ENCODE results near the gene ZNF431.
"Not testable (repeated sequence)": the region's sequence is repeated elsewhere in the genome, so short reads cannot be mapped to it uniquely, and the experiment has no call there.

Gene ZNF431

DNA sequence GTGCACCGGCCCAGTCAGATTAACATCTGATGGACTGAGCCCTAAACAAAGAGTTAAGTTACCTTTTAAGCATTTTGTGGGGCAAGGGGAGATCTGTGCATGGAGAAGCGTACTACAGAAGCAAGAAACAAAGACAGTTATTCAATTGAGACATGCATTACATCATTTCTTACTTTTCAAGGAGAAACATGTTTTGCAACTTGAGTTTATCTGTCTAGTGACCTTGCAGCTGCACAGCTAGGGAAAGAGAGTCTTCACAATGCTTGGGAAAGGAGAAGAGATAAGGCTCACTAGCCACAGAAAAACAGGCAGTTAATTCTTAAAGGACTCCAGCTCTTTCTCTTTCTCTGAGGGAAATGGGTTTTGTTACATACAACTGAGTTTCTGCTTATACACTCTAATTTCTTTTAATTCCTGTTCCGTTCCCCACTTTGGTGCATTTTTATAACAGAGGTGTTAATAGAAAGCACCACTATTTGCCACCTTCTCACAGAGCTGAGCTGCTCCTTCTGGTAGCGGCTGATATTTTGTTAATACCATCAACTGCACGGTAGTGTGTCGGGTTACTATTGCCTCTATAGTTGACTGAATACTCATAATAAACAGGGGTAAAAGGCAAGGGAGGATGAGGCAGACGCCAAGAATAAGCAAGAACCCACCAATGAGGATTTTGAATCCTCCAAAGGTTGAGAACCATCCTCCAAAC lies 55.9 kb downstream of the ZNF431 start:
- Histone ChIP-seq H3K9me3 (no peaks in the 10 kb centered on the region), H3K4me3 (ENCODE audit: low read depth, low read length) (no peak overlapping the region), H3K36me3 (no peaks in the 10 kb centered on the region), H3K27me3 (no peaks in the 10 kb centered on the region), H3K4me1 (no peaks in the 10 kb centered on the region)
- DNase-seq: no peak
- TF ChIP-seq, protein P1, sequence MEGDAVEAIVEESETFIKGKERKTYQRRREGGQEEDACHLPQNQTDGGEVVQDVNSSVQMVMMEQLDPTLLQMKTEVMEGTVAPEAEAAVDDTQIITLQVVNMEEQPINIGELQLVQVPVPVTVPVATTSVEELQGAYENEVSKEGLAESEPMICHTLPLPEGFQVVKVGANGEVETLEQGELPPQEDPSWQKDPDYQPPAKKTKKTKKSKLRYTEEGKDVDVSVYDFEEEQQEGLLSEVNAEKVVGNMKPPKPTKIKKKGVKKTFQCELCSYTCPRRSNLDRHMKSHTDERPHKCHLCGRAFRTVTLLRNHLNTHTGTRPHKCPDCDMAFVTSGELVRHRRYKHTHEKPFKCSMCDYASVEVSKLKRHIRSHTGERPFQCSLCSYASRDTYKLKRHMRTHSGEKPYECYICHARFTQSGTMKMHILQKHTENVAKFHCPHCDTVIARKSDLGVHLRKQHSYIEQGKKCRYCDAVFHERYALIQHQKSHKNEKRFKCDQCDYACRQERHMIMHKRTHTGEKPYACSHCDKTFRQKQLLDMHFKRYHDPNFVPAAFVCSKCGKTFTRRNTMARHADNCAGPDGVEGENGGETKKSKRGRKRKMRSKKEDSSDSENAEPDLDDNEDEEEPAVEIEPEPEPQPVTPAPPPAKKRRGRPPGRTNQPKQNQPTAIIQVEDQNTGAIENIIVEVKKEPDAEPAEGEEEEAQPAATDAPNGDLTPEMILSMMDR (IDR thresholded peaks at IDR 0.05; ENCODE audit: low read depth, low read length): no peak

DNA sequence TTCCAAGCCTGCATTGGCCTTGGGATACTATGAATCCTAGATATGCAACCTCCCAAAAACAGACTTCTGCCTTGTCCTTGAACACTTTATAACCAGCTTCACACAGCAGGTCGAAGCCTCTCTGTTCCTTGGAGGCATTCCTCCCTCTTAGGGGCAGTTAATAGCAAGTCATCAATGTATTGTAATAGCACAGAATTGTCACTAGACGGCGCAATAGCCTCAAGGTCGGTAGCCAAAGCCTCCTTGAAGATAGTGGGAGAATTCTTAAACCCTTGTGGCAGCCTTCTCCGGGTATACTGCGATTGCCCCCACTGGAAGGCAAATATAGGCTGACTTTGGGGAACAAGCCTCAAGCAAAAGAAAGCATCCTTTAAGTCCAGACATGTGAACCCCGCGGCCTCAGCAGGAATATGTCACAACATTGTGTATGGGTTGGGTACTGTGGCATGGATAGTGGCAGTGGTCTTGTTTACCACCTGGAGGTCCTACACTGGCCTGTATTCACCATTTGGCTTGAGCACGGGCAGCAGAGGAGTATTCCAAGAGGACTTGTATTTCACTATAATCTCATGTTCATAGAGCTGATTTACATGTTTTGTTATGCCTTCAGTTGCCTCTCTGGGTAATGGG lies 61.1 kb downstream of the ZNF431 start:
- TF ChIP-seq, protein P1 (IDR thresholded peaks at IDR 0.05; ENCODE audit: low read depth, low read length): peak; percentile 79
- no peaks in the 10 kb centered on the region for H3K36me3 ChIP-seq
- DNase-seq: peak; percentile 12
- H3K4me3 ChIP-seq (ENCODE audit: low read depth, low read length): no peak overlapping the region
- H3K4me1 ChIP-seq: no peaks in the 10 kb centered on the region
- H3K27me3 ChIP-seq: no peaks in the 10 kb centered on the region
- H3K9me3 ChIP-seq: no peaks in the 10 kb centered on the region; the same call in 1 of the 2 replicates

DNA sequence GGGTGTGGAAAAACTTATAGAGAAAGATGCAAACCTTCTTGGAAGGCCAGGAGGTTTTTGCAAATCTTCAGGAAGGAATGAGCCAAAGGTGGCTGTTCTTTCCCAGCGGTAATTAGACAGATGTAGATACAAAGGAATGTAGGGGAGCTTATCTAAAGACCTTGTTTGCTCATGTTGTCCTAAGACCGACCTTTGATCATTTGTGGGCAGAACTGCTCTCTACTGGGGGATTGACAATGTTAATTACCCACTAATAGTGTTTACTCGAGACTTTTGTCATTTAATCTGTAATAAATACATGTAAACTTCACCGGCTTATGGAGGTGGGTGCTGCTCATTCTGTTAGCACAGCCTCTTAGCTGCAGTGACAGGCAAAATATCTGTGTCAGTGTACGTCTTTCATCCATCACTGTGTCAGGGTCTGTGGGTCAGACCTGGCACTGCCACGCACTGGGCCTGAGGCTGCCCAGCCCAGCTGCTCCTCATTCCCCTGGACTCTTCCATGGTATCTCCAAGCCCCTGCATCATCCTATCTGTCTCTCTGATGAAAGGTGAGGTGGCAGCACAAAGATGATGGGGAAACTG lies 68.3 kb downstream of the ZNF431 start:
- H3K27me3 ChIP-seq: no peaks in the 10 kb centered on the region
- no peaks in the 10 kb centered on the region for H3K4me1 ChIP-seq
- H3K4me3 ChIP-seq (ENCODE audit: low read depth, low read length): no peak overlapping the region
- H3K9me3 ChIP-seq: no peaks in the 10 kb centered on the region; the same call in 1 of the 2 replicates
- TF ChIP-seq, protein P1 (IDR thresholded peaks at IDR 0.05; ENCODE audit: low read depth, low read length): no peak
- no peaks in the 10 kb centered on the region for H3K36me3 ChIP-seq
- no peak for DNase-seq

DNA sequence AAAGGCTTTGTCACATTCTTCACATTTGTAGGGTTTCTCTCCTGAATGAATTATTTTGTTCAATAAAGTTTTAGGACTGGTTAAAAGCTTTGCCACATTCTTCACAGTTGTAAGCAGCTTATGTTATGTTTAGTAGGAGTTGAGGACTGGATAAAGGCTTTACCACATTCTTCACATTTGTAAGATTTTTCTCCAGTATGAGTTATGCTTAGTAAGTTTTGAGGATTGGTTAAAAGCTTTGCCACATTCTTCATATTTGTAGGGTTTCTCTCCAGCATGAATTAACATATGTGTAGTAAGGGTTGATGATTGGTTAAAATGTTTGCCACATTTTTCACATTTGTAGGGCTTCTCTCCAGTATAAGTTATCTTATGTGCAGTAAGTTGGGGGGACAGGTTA lies 79.9 kb downstream of the ZNF431 start:
- Histone ChIP-seq H3K4me1 (no peaks in the 10 kb centered on the region), H3K36me3 (no peaks in the 10 kb centered on the region), H3K4me3 (ENCODE audit: low read depth, low read length) (no peak overlapping the region), H3K27me3 (no peaks in the 10 kb centered on the region), H3K9me3 (no peaks in the 10 kb centered on the region)
- no peak for DNase-seq
- TF ChIP-seq, protein P1 (IDR thresholded peaks at IDR 0.05; ENCODE audit: low read depth, low read length): no peak

DNA sequence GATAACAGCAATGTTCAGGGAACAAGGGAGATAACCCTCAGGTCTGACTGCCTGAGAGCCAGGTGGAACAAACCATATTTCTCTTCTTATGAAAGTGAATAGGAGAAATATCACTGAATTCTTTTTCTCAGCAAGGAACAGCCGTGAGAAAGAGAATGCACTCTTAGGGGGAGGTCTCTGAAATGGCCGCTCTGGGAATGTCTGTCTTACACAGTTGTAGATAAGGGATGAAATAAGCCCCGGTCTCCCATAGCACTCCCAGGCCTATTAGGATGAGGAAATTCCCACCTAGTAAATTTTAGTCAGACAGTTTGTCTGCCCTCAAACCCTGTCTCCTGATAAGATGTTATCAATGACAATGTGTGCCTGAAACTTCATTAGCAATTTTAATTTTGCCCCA lies 88.1 kb downstream of the ZNF431 start:
- H3K36me3 ChIP-seq; H3K27me3 ChIP-seq; H3K4me3 ChIP-seq (ENCODE audit: low read depth, low read length); DNase-seq; H3K9me3 ChIP-seq; H3K4me1 ChIP-seq: not testable (repeated sequence)

DNA sequence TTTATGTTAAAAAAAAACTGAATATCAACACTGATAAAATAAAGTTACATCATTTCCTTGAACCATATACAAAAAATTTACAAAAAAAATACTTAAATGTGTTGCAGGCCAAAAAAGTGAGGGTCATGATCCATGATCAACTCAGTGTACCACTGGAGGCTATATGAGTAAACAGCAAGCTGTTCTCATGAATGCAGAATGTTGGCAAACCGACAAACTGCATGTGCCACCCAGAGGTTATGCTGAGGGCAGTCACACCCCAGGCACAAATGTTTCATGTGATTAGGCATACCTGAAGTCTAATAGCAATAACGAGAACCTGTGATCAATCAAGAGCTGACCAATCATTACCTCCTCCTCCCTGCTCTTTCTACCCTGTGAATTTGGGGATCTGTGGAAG lies 91.9 kb downstream of the ZNF431 start:
- Histone ChIP-seq H3K4me3 (ENCODE audit: low read depth, low read length) (no peak overlapping the region), H3K36me3 (no peaks in the 10 kb centered on the region), H3K4me1 (no peaks in the 10 kb centered on the region), H3K9me3 (no peaks in the 10 kb centered on the region), H3K27me3 (no peaks in the 10 kb centered on the region)
- no peak for DNase-seq
- TF ChIP-seq, protein P1 (IDR thresholded peaks at IDR 0.05; ENCODE audit: low read depth, low read length): no peak

DNA sequence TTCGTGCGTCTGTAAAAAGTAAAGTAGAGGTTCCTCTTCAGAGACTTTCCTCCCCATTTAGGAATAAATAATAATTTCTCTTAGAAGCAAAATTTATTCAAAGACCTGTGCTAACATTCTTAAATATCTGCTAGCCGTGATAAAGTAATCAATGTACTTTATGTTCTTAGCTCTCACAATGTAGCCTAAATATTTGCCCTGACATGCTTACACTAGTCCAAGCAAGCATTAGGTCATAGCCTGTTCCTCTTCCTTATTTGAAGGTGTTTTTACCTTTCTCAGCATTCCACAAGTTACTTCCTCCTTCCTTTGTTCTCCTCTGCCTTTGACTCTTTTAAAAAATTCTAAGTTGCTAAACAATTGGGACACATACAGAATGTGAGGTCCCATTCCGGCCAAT lies 94.9 kb downstream of the ZNF431 start:
- DNase-seq; H3K4me1 ChIP-seq; H3K27me3 ChIP-seq; H3K4me3 ChIP-seq (ENCODE audit: low read depth, low read length); H3K36me3 ChIP-seq; H3K9me3 ChIP-seq: not testable (repeated sequence)

Measured in BE2C (cell line).